Thyroid gland (tissue), 4 donors: Measurements from ENCODE around the gene PDXK.

Source experiments
- CTCF ChIP-seq, 6 experiments: fragments of 200-600 bp in 3 of 6; fragments of 450-650 bp in 3 of 6; sonication (generic) in 3 of 6; IDR thresholded peaks; one replicate each; pipeline ENCODE4 v1.5.1; 2016 to 2019; ENCODE audit warnings: antibody characterized with exemption in 6 of 6, mild to moderate bottlenecking in 2 of 6, inconsistent platforms in 1 of 6, moderate library complexity in 1 of 6
- POLR2A ChIP-seq, 2 donors: fragments of 450-650 bp; IDR thresholded peaks; one replicate each; pipeline ENCODE4 v1.6.1; 2017; ENCODE audit warnings: antibody characterized with exemption in 2 of 2, mild to moderate bottlenecking in 2 of 2, moderate library complexity in 1 of 2

DNA sequence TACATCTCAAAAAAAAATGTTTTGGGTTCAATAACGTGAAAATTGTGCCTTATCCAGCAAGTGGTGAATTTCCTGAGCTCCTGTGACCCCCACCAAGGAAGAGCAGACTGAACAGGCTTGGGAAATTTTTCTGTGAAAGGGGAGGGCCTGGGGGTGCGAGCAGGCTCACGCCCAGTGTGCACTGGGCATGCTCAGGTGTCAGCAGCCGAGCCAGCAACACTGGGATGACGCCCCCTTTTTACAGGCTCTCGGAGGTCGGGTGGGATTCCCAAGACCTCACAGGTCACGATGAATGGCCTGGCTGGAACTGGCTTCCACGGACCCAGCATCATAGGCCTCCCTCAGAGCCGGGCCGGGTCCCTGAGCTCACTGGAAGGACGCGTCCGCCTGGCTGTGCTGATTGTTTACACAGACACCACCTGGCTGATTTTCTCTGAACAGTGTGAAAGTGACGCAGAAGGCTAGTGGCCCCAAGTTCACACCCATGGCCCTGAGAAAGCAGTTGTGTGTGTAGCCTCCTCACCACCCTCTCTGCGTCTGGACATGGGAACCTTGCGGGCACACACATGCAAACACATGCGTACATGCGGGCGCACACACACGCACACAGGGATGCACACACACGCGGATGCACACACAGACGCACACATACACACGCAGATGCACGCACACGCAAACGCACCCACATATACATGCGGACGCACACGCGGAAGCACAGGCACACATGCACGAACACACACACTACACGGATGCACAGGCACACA lies 48.0 kb downstream of the PDXK start:
- TF ChIP-seq POLR2A (IDR thresholded peaks at IDR 0.05), result no peak
- TF ChIP-seq CTCF (IDR thresholded peaks at IDR 0.05), result no peak
